ENCODE data around the gene PRCC.

The PRCC gene

GRCh38 chr1:156807627-156808026 lies 40.3 kb downstream of the PRCC start:
- DNase-seq (ENCODE audit: low read depth): no peak
- no peak overlapping the region for H3K4me3 ChIP-seq (ENCODE audit: low read depth, low read length)
- TF ChIP-seq CTCF (IDR thresholded peaks at IDR 0.05; ENCODE audit: low read depth, low read length, missing control alignments): no peak
- in situ Hi-C loops (cut with HindIII; ENCODE audit: low sequenced_read_pairs): no loop called here

- no peak overlapping the region for H3K4me3 ChIP-seq (ENCODE audit: low read depth, low read length)
- TF ChIP-seq CTCF (IDR thresholded peaks at IDR 0.05; ENCODE audit: low read depth, low read length, missing control alignments): no peak
- DNase-seq (ENCODE audit: low read depth): no peak
- in situ Hi-C loops (cut with HindIII; ENCODE audit: low sequenced_read_pairs): no loop called here
Measured at GRCh38 chr1:156808186-156809030, 41.1 kb downstream of the PRCC start.

- DNase-seq (ENCODE audit: low read depth): no peak
- in situ Hi-C loops (cut with HindIII; ENCODE audit: low sequenced_read_pairs): no loop called here
- TF ChIP-seq CTCF (IDR thresholded peaks at IDR 0.05; ENCODE audit: low read depth, low read length, missing control alignments): no peak
- no peak overlapping the region for H3K4me3 ChIP-seq (ENCODE audit: low read depth, low read length)
Measured at GRCh38 chr1:156809281-156809680, 41.9 kb downstream of the PRCC start.

GRCh38 chr1:156809711-156810366 lies 42.5 kb downstream of the PRCC start:
- no peak for DNase-seq (ENCODE audit: low read depth)
- TF ChIP-seq CTCF (IDR thresholded peaks at IDR 0.05; ENCODE audit: low read depth, low read length, missing control alignments): no peak

GRCh38 chr1:156811168-156811567 lies 43.8 kb downstream of the PRCC start:
- DNase-seq (ENCODE audit: low read depth): no peak
- no peak for TF ChIP-seq CTCF (IDR thresholded peaks at IDR 0.05; ENCODE audit: low read depth, low read length, missing control alignments)
- no peak overlapping the region for H3K4me3 ChIP-seq (ENCODE audit: low read depth, low read length)
- in situ Hi-C loops (cut with HindIII; ENCODE audit: low sequenced_read_pairs): no loop called here

More at GRCh38 chr1:156809711-156810366, 42.5 kb downstream of the PRCC start:
- H3K4me3 ChIP-seq (ENCODE audit: low read depth, low read length): no peak overlapping the region
- in situ Hi-C loops (cut with HindIII; ENCODE audit: low sequenced_read_pairs): no loop called here

GRCh38 chr1:156812293-156812990 lies 45.1 kb downstream of the PRCC start:
- in situ Hi-C loops (cut with HindIII; ENCODE audit: low sequenced_read_pairs): no loop called here
- TF ChIP-seq CTCF (IDR thresholded peaks at IDR 0.05; ENCODE audit: low read depth, low read length, missing control alignments): no peak
- DNase-seq (ENCODE audit: low read depth): no peak
- no peak overlapping the region for H3K4me3 ChIP-seq (ENCODE audit: low read depth, low read length)
